Pons (tissue), 1 donor: Measurements from ENCODE around the gene NELL1.
A peak's percentile ranks its signal among the peaks of the same experiment; 100 is the strongest.

ENCODE experiments used
- DNase-seq: peaks from one replicate; pipeline ENCODE4 v3.0.0-alpha.2; 2016; ENCODE audit warnings: low spot score

NELL1 gene

GRCh38 chr11:21489416-21490115 lies 820.2 kb downstream of the NELL1 start:
- DNase-seq, result no peak

- no peak for DNase-seq
Measured at GRCh38 chr11:21492931-21493330, 823.5 kb downstream of the NELL1 start.

- no peak for DNase-seq
Measured at GRCh38 chr11:21494946-21495345, 825.6 kb downstream of the NELL1 start.

GRCh38 chr11:21495879-21496278 lies 826.5 kb downstream of the NELL1 start:
- DNase-seq, result no peak

GRCh38 chr11:21501245-21501644 lies 831.9 kb downstream of the NELL1 start:
- no peak for DNase-seq

- DNase-seq, result no peak
Measured at GRCh38 chr11:21505070-21505469, 835.7 kb downstream of the NELL1 start.

- DNase-seq, result peak; percentile 65
Measured at GRCh38 chr11:21511835-21512440, 842.6 kb downstream of the NELL1 start.

GRCh38 chr11:21514316-21514715 lies 844.9 kb downstream of the NELL1 start:
- DNase-seq, result no peak

GRCh38 chr11:21520244-21520643 lies 850.9 kb downstream of the NELL1 start:
- DNase-seq, result no peak

- no peak for DNase-seq
Measured at GRCh38 chr11:21529187-21529586, 859.8 kb downstream of the NELL1 start.

GRCh38 chr11:21534288-21534687 lies 864.9 kb downstream of the NELL1 start:
- DNase-seq, result no peak

GRCh38 chr11:21537980-21538379 lies 868.6 kb downstream of the NELL1 start:
- no peak for DNase-seq

- no peak for DNase-seq
Measured at GRCh38 chr11:21541187-21541751, 871.9 kb downstream of the NELL1 start.

- DNase-seq, result no peak
Measured at GRCh38 chr11:21543901-21544300, 874.5 kb downstream of the NELL1 start.

GRCh38 chr11:21545699-21546098 lies 876.3 kb downstream of the NELL1 start:
- DNase-seq, result no peak

- no peak for DNase-seq
Measured at GRCh38 chr11:21546703-21547102, 877.3 kb downstream of the NELL1 start.

- no peak for DNase-seq
Measured at GRCh38 chr11:21552911-21553310, 883.5 kb downstream of the NELL1 start.

- DNase-seq, result no peak
Measured at GRCh38 chr11:21553795-21554194, 884.4 kb downstream of the NELL1 start.

- no peak for DNase-seq
Measured at GRCh38 chr11:21554284-21554683, 884.9 kb downstream of the NELL1 start.

- no peak for DNase-seq
Measured at GRCh38 chr11:21556926-21557325, 887.5 kb downstream of the NELL1 start.

GRCh38 chr11:21560466-21560975 lies 891.1 kb downstream of the NELL1 start:
- no peak for DNase-seq

- no peak for DNase-seq
Measured at GRCh38 chr11:21561581-21561980, 892.2 kb downstream of the NELL1 start.

GRCh38 chr11:21564095-21564494 lies 894.7 kb downstream of the NELL1 start:
- no peak for DNase-seq
